Mucosa of descending colon (tissue), 3 donors: ENCODE data around the gene RIBC2. TPM values are rescaled to one million over a fixed set of nuclear protein-coding genes. Genes with fewer than 3 reads are reported as not detected.
"Not testable (repeated sequence)": the region's sequence is repeated elsewhere in the genome, so short reads cannot be mapped to it uniquely, and the experiment has no call there.

Source experiments
- ATAC-seq: fragments of 200-7000 bp; cut with Tn5 transposase; one replicate; pipeline ENCODE4 v1.9.1; 2020; ENCODE audit warnings: mild to moderate bottlenecking, moderate library complexity
- DNase-seq, 3 donors: peaks; one replicate each; pipeline ENCODE4 v3.0.0-alpha.2; 2020
- H3K36me3 ChIP-seq: fragments of 200-600 bp; one replicate; pipeline ENCODE4 v1.8.0; 2021; ENCODE audit warnings: low read depth, mild to moderate bottlenecking
- H3K4me1 ChIP-seq: fragments of 200-600 bp; one replicate; pipeline ENCODE4 v1.8.0; 2021; ENCODE audit warnings: low read depth, mild to moderate bottlenecking
- H3K4me3 ChIP-seq: fragments of 200-600 bp; one replicate; pipeline ENCODE4 v1.8.0; 2021; ENCODE audit warnings: mild to moderate bottlenecking
- H3K9me3 ChIP-seq: fragments of 200-600 bp; one replicate; pipeline ENCODE4 v1.8.0; 2021; ENCODE audit warnings: mild to moderate bottlenecking
- CTCF ChIP-seq: fragments of 200-600 bp; IDR thresholded peaks from one replicate; pipeline ENCODE4 v1.8.0; 2022; ENCODE audit warnings: antibody characterized with exemption, mild to moderate bottlenecking
- intact Hi-C, 2 donors: fragments of 100-400 bp; cut with DNase I in 1 of 2; cut with micrococcal nuclease in 1 of 2; formaldehyde crosslinking; loops; one replicate each; pipeline versions ENCODE4 v1.11.0 to v1.11.1; 2022; cut with DNase I, micrococcal nuclease
- total RNA-seq, 3 donors: library from RNA; stranded (reverse); fragmentation: NEBNext Ultra II Directional in 2 of 3; extraction: Animal tissue kit (Norgen Biotek cat#: 25700) in 2 of 3; gene quantifications; one replicate each; pipeline versions ENCODE4 v1.2.1 to v1.2.4, GENCODE V29; 2021 to 2023
- donor health status: DM: no; HTN: no; CAD: no; lungs with moderate emphysema.
- donor health status: DM: no; HTN: no; CAD: no.
- donor health status: DM: no; HTN: yes; CAD: no.

The RIBC2 gene
- total RNA-seq, 3 donors from 2014 or later = 0.41 to 2.6 (median 1.6) TPM

- no peaks in the 10 kb centered on the region for H3K9me3 ChIP-seq
- no peak for TF ChIP-seq CTCF
- H3K4me1 ChIP-seq = peaks cover 5% of the 10 kb centered on the region
- H3K4me3 ChIP-seq = no peak overlapping the region
- DNase-seq (no peak), ATAC-seq (no peak)
- intact Hi-C loops = no loop called here
- H3K36me3 ChIP-seq = no peaks in the 10 kb centered on the region
Observed at GRCh38 chr22:45444168-45444567, 30.7 kb downstream of the RIBC2 start.

GRCh38 chr22:45445031-45445710, 31.7 kb downstream of the RIBC2 start:
- H3K9me3 ChIP-seq = no peaks in the 10 kb centered on the region
- peaks cover 5% of the 10 kb centered on the region for H3K4me1 ChIP-seq
- no peak for ATAC-seq
- no peak overlapping the region for H3K4me3 ChIP-seq
- DNase-seq = no peak
- TF ChIP-seq CTCF = no peak
- H3K36me3 ChIP-seq = no peaks in the 10 kb centered on the region
- intact Hi-C loops = loop anchor here in 1 of 2 donors (5.0 kb wide), 1 partner anchor 107 kb away; no protein-coding TSS in a partner anchor

- peaks cover 1% of the 10 kb centered on the region for H3K4me1 ChIP-seq
- no peak for TF ChIP-seq CTCF
- H3K4me3 ChIP-seq = no peak overlapping the region
- DNase-seq = no peak
- intact Hi-C loops = loop anchor here in 1 of 2 donors (5.0 kb wide), 1 partner anchor 106 kb away; no protein-coding TSS in a partner anchor
- H3K36me3 ChIP-seq = no peaks in the 10 kb centered on the region
- no peak for ATAC-seq
- no peaks in the 10 kb centered on the region for H3K9me3 ChIP-seq
Observed at GRCh38 chr22:45446216-45446615, 32.7 kb downstream of the RIBC2 start.

- not testable (repeated sequence) for H3K36me3 ChIP-seq, H3K9me3 ChIP-seq, DNase-seq, H3K4me3 ChIP-seq, H3K4me1 ChIP-seq, ATAC-seq
- intact Hi-C loops = loop anchor here in 1 of 2 donors (5.0 kb wide), 1 partner anchor 105 kb away; no protein-coding TSS in a partner anchor
Observed at GRCh38 chr22:45447596-45447995, 34.1 kb downstream of the RIBC2 start.

- ATAC-seq (peak; percentile 9), DNase-seq (peak in 2 of 3 donors; percentile 29 to 44)
Observed at GRCh38 chr22:45448431-45448830, 34.9 kb downstream of the RIBC2 start.

GRCh38 chr22:45449442-45449841, 35.9 kb downstream of the RIBC2 start:
- not testable (repeated sequence) for DNase-seq, H3K36me3 ChIP-seq, ATAC-seq, H3K4me1 ChIP-seq, H3K4me3 ChIP-seq, H3K9me3 ChIP-seq
- intact Hi-C loops = loop anchor here in 1 of 2 donors (5.0 kb wide), 1 partner anchor 103 kb away; no protein-coding TSS in a partner anchor

More at GRCh38 chr22:45448431-45448830, 34.9 kb downstream of the RIBC2 start:
- intact Hi-C loops = loop anchor here in 1 of 2 donors (5.0 kb wide), 1 partner anchor 104 kb away; no protein-coding TSS in a partner anchor
- Histone ChIP-seq H3K9me3 (no peaks in the 10 kb centered on the region), H3K36me3 (no peaks in the 10 kb centered on the region), H3K4me1 (no peaks in the 10 kb centered on the region), H3K4me3 (no peak overlapping the region)
- TF ChIP-seq CTCF = no peak
